Mesenchymal stem cell (in vitro differentiated cells and primary cell): Measurements from ENCODE around the gene PYDC2.

Experiments
- DNase-seq: peaks from one replicate; pipeline ENCODE4 v3.0.0-alpha.2; 2013
- H2AFZ ChIP-seq: one replicate; pipeline ENCODE4 v1.6.1; 2013; ENCODE audit warnings: low read depth, mild to moderate bottlenecking, control low read depth, inconsistent platforms, low read length, moderate library complexity
- H2AK5ac ChIP-seq: 2 replicates; pipeline ENCODE4 v1.6.1; 2013; ENCODE audit warnings: low read length, moderate library complexity, mild to moderate bottlenecking, inconsistent platforms; ENCODE audit not compliant: severe bottlenecking
- H2BK120ac ChIP-seq: one replicate; pipeline ENCODE4 v1.6.1; 2013; ENCODE audit warnings: low read depth, mild to moderate bottlenecking, inconsistent platforms, low read length, moderate library complexity
- H2BK12ac ChIP-seq, 2 experiments: one replicate each; pipeline ENCODE4 v1.6.1; 2013; ENCODE audit warnings: inconsistent platforms in 2 of 2, low read length in 2 of 2, mild to moderate bottlenecking in 2 of 2, moderate library complexity in 2 of 2, control low read depth in 1 of 2
- H2BK15ac ChIP-seq: one replicate; pipeline ENCODE4 v1.6.1; 2013; ENCODE audit warnings: mild to moderate bottlenecking, low read depth, inconsistent platforms; ENCODE audit not compliant: poor library complexity, severe bottlenecking
- H2BK5ac ChIP-seq: 2 replicates; pipeline ENCODE4 v1.6.1; 2013; ENCODE audit warnings: low read depth, mild to moderate bottlenecking, low read length, control low read depth, inconsistent platforms; ENCODE audit not compliant: poor library complexity, severe bottlenecking
- H3K14ac ChIP-seq, 2 experiments: one replicate each; pipeline ENCODE4 v1.6.1; 2013; ENCODE audit warnings: inconsistent platforms in 2 of 2, low read length in 2 of 2, control low read depth in 1 of 2, mild to moderate bottlenecking in 1 of 2, moderate library complexity in 1 of 2
- H3K18ac ChIP-seq, 2 experiments: one replicate each; pipeline ENCODE4 v1.6.1; 2013; ENCODE audit warnings: inconsistent platforms in 2 of 2, low read length in 2 of 2, control low read depth in 1 of 2, low read depth in 1 of 2, mild to moderate bottlenecking in 1 of 2
- H3K23ac ChIP-seq, 2 experiments: one replicate each; pipeline ENCODE4 v1.6.1; 2013; ENCODE audit warnings: inconsistent platforms in 2 of 2, low read length in 2 of 2, mild to moderate bottlenecking in 2 of 2, moderate library complexity in 2 of 2, control low read depth in 1 of 2
- H3K27ac ChIP-seq: 2 replicates; pipeline ENCODE4 v1.5.1; 2013; ENCODE audit warnings: mild to moderate bottlenecking, moderate library complexity, low read length, control low read depth, inconsistent platforms; ENCODE audit not compliant: poor library complexity, severe bottlenecking
- H3K27me3 ChIP-seq, 2 experiments: 2 replicates each; pipeline versions ENCODE4 v1.6.1 to v1.7.0; 2013; ENCODE audit warnings: low read length in 2 of 2, mild to moderate bottlenecking in 2 of 2, moderate library complexity in 2 of 2, control low read depth in 1 of 2, inconsistent platforms in 1 of 2; ENCODE audit not compliant: control insufficient read depth in 1 of 2, insufficient read depth in 1 of 2
- H3K36me3 ChIP-seq, 2 experiments: 2 replicates each; pipeline versions ENCODE4 v1.6.1 to v1.7.0; 2013; ENCODE audit warnings: low read length in 2 of 2, control low read depth in 1 of 2, inconsistent platforms in 1 of 2, low read depth in 1 of 2, mild to moderate bottlenecking in 1 of 2; ENCODE audit not compliant: insufficient read depth in 2 of 2, control insufficient read depth in 1 of 2
- H3K4ac ChIP-seq, 2 experiments: one replicate each; pipeline ENCODE4 v1.6.1; 2013; ENCODE audit warnings: inconsistent platforms in 2 of 2, low read length in 2 of 2, mild to moderate bottlenecking in 2 of 2, moderate library complexity in 2 of 2, control low read depth in 1 of 2, low read depth in 1 of 2
- H3K4me1 ChIP-seq: 2 replicates; pipeline ENCODE4 v1.6.1; 2013; ENCODE audit warnings: low read depth, low read length, control low read depth; ENCODE audit not compliant: control insufficient read depth, insufficient read depth
- H3K4me2 ChIP-seq: 2 replicates; pipeline ENCODE4 v1.6.1; 2013; ENCODE audit warnings: low read length, mild to moderate bottlenecking, inconsistent platforms; ENCODE audit not compliant: poor library complexity, severe bottlenecking
- H3K4me3 ChIP-seq, 2 experiments: 2 replicates each; pipeline versions ENCODE4 v1.5.1 to v1.7.0; 2013; ENCODE audit warnings: low read length in 2 of 2, mild to moderate bottlenecking in 2 of 2, control low read depth in 1 of 2, low read depth in 1 of 2; ENCODE audit not compliant: insufficient read depth in 1 of 2
- H3K79me1 ChIP-seq: replicated peaks from 2 replicates; pipeline ENCODE4 v1.6.1; 2013; ENCODE audit warnings: mild to moderate bottlenecking, control low read depth, low read length, inconsistent platforms; ENCODE audit not compliant: poor library complexity, severe bottlenecking
- H3K9ac ChIP-seq: 2 replicates; pipeline ENCODE4 v1.7.0; 2013; ENCODE audit warnings: mild to moderate bottlenecking, low read length, moderate library complexity
- H3K9me3 ChIP-seq: 2 replicates; pipeline ENCODE4 v1.7.0; 2013; ENCODE audit warnings: mild to moderate bottlenecking, low read length; ENCODE audit not compliant: control insufficient read depth
- H4K8ac ChIP-seq: one replicate; pipeline ENCODE4 v1.6.1; 2013; ENCODE audit warnings: inconsistent platforms, mild to moderate bottlenecking, low read length, moderate library complexity
- H4K91ac ChIP-seq: one replicate; pipeline ENCODE4 v1.6.1; 2013; ENCODE audit warnings: mild to moderate bottlenecking, low read length, inconsistent platforms
- WGBS: methylation state at CpG from one replicate; pipeline ENCODE4 v1.1.7; 2013; ENCODE audit warnings: mixed read lengths; 5-methylcytosine and 5-hydroxymethylcytosine counted together

Gene PYDC2

DNA sequence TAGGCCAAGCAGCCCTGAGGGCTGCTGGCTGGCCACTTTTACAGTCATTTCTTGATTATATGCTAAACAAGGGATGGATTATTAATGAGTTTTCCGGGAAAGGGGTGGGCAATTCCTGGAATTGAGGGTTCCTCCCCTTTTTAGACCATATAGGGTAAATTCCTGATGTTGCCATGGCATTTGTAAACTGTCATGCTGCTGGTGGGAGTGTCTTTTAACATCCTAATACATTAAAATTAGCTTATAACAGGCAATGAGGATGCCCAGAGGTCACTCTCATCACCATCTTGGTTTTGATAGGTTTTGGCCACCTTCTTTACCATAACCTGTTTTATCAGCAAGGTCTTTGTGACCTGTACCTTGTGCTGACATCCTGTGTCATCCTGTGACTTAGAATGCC is 11.7 kb upstream of the PYDC2 start:
- Histone ChIP-seq H3K9me3 (peaks cover 2% of the 10 kb centered on the region), H3K27me3 (no peaks in the 10 kb centered on the region)
- 33% methylated on average over 1 of the region's 1 CpG for WGBS

DNA sequence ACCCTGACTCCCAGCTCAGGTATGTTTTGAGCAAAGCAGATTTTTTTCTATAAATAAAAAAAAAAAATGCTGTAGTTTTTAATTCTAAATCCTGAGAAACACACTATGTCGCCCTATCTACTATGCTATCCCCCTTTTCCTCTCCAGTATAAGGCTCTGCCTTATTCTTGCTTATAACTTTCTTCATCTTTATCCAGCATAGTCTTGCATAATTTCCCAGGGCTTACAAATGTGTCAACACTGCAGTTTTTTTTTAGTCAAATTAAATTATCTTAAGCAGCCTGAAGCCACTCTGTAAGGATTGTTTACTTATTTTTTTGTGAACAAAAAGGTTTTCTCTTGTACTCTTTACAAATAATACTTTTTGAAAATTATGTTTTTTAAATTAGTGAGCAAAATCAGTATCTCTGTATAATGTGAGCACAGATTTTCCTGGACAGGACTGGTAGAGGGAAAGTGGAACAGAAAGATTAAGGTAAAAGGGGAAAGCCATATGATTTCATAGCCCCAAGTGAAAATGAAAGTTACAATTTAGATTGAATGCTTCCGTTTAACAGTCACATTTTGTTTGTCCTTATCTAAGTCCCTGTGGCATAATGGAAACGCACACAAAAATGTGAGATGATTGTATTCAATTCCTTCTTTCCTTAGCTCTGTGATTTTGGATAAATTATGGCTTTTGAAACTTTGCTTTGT is 5.6 kb upstream of the PYDC2 start:
- Histone ChIP-seq H3K9me3 (no peaks in the 10 kb centered on the region), H3K4me3 (no peak overlapping the region), H4K8ac (peak overlapping the region; percentile 24), H3K18ac (no peak overlapping the region), H3K4me2 (no peak overlapping the region), H3K23ac (no peak overlapping the region), H2BK5ac (no peak overlapping the region), H3K9ac (no peak overlapping the region), H3K4ac (no peak overlapping the region), H2BK120ac (no peak overlapping the region), H3K14ac (no peak overlapping the region), H2BK15ac (no peak overlapping the region), H4K91ac (no peak overlapping the region), H3K4me1 (no peaks in the 10 kb centered on the region), H2BK12ac (no peak overlapping the region), H3K27me3 (no peaks in the 10 kb centered on the region), H3K36me3 (no peaks in the 10 kb centered on the region), H3K79me1 (no peaks in the 10 kb centered on the region), H3K27ac (no peak overlapping the region), H2AK5ac (no peak overlapping the region), H2AFZ (no peak overlapping the region)
- WGBS: 71% methylated on average over 1 of the region's 3 CpGs
- DNase-seq: peak; percentile 17

More for the DNA sequence above, 11.7 kb upstream of the PYDC2 start:
- H3K27ac ChIP-seq: no peak overlapping the region
- no peak for DNase-seq
- no peak overlapping the region for H2AK5ac ChIP-seq
- H3K4me3 ChIP-seq: no peak overlapping the region
- no peak overlapping the region for H2BK120ac ChIP-seq
- no peak overlapping the region for H3K4ac ChIP-seq
- no peak overlapping the region for H3K4me2 ChIP-seq
- no peaks in the 10 kb centered on the region for H3K4me1 ChIP-seq
- H3K23ac ChIP-seq: no peak overlapping the region
- no peak overlapping the region for H3K18ac ChIP-seq
- no peak overlapping the region for H4K8ac ChIP-seq
- H3K36me3 ChIP-seq: no peaks in the 10 kb centered on the region
- no peaks in the 10 kb centered on the region for H3K79me1 ChIP-seq
- H3K9ac ChIP-seq: no peak overlapping the region
- H2BK12ac ChIP-seq: no peak overlapping the region
- no peak overlapping the region for H2BK15ac ChIP-seq
- no peak overlapping the region for H4K91ac ChIP-seq
- H2BK5ac ChIP-seq: no peak overlapping the region
- no peak overlapping the region for H3K14ac ChIP-seq
- H2AFZ ChIP-seq: no peak overlapping the region

DNA sequence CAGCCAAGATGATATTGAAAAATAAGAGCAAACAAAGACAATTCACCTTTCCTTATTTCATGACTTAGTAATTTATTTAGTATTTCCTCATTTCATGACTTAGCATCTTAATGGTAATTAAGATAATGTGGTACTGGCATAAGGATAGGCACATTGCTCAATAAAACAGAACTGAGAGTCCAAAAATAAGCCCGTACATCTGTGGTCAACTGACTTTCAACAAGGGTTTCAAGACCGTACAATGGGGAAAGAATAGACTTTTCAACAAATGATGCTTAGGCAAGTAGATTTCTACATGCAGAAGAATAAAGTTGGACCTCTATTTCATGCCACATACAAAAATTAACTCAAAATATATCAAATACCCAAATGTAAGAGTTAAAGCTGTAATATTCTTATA is 603 bp upstream of the PYDC2 start:
- 95% methylated on average over 2 of the region's 2 CpGs for WGBS
- no peak overlapping the region for H3K9ac ChIP-seq
- no peak overlapping the region for H3K4me2 ChIP-seq
- H3K79me1 ChIP-seq: no peaks in the 10 kb centered on the region
- H3K4ac ChIP-seq: no peak overlapping the region
- no peak overlapping the region for H4K91ac ChIP-seq
- no peaks in the 10 kb centered on the region for H3K27me3 ChIP-seq
- no peak overlapping the region for H3K4me3 ChIP-seq
- no peak overlapping the region for H4K8ac ChIP-seq
- H3K23ac ChIP-seq: no peak overlapping the region
- no peak for DNase-seq
- H3K36me3 ChIP-seq: no peaks in the 10 kb centered on the region
- H3K9me3 ChIP-seq: no peaks in the 10 kb centered on the region
- H2BK12ac ChIP-seq: no peak overlapping the region
- H3K27ac ChIP-seq: no peak overlapping the region
- no peak overlapping the region for H2BK5ac ChIP-seq
- no peaks in the 10 kb centered on the region for H3K4me1 ChIP-seq
- H3K18ac ChIP-seq: no peak overlapping the region
- no peak overlapping the region for H3K14ac ChIP-seq
- H2AK5ac ChIP-seq: no peak overlapping the region
- H2AFZ ChIP-seq: no peak overlapping the region
- H2BK120ac ChIP-seq: no peak overlapping the region
- H2BK15ac ChIP-seq: no peak overlapping the region

DNA sequence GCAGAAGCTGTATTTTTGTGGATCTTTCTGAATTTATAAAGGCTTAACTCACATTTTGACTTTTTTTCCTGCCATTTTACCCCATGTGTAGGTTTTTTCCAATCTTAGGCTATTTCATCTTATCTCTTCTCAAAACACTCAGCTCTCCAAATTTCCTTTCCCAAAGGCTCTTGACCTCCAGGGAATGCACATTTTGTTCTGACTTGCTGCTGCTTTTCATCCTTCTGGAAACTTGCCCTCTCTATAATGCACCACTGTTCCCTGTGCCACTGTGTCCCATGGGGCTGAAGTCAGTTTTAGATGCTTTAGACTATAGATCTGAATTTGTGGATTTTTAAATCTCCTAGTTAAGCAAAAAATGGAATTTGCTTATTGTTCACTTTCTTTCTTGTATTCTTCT is 9.1 kb downstream of the PYDC2 start:
- H3K27me3 ChIP-seq: no peaks in the 10 kb centered on the region
- no peak overlapping the region for H3K27ac ChIP-seq
- no peak overlapping the region for H2BK12ac ChIP-seq

More for the DNA sequence above, 9.1 kb downstream of the PYDC2 start:
- no peak overlapping the region for H3K4me3 ChIP-seq
- no peak overlapping the region for H2BK120ac ChIP-seq
- H2AK5ac ChIP-seq: no peak overlapping the region
- no peak overlapping the region for H3K4me2 ChIP-seq
- H3K14ac ChIP-seq: no peak overlapping the region
- no peak overlapping the region for H3K18ac ChIP-seq
- no peak overlapping the region for H4K8ac ChIP-seq
- DNase-seq: no peak
- H3K4ac ChIP-seq: no peak overlapping the region
- H2AFZ ChIP-seq: no peak overlapping the region
- H3K9me3 ChIP-seq: no peaks in the 10 kb centered on the region
- H3K4me1 ChIP-seq: no peaks in the 10 kb centered on the region
- no peak overlapping the region for H2BK15ac ChIP-seq
- H3K9ac ChIP-seq: no peak overlapping the region
- H3K36me3 ChIP-seq: no peaks in the 10 kb centered on the region
- no peak overlapping the region for H4K91ac ChIP-seq
- H2BK5ac ChIP-seq: no peak overlapping the region
- H3K23ac ChIP-seq: no peak overlapping the region
- no peaks in the 10 kb centered on the region for H3K79me1 ChIP-seq
